Activated naive CD4-positive, alpha-beta T cell treated with anti-CD3 and anti-CD28 coated beads, Interleukin-2, amount 10 ng/mL, durations not matched to agents 5 hours and 36 hours (primary cell): Measurements from ENCODE around the gene RUSF1. TPM values are rescaled to one million over a fixed set of nuclear protein-coding genes. Genes with fewer than 3 reads are reported as not detected.

ENCODE experiments used
- total RNA-seq, 2 experiments: library from RNA; stranded (reverse); gene quantifications; one replicate each; pipeline ENCODE4 v1.2.3, GENCODE V29; 2021

Gene RUSF1
- 10 to 100 TPM; 42.2 to 44.0 TPM for total RNA-seq

DNA sequence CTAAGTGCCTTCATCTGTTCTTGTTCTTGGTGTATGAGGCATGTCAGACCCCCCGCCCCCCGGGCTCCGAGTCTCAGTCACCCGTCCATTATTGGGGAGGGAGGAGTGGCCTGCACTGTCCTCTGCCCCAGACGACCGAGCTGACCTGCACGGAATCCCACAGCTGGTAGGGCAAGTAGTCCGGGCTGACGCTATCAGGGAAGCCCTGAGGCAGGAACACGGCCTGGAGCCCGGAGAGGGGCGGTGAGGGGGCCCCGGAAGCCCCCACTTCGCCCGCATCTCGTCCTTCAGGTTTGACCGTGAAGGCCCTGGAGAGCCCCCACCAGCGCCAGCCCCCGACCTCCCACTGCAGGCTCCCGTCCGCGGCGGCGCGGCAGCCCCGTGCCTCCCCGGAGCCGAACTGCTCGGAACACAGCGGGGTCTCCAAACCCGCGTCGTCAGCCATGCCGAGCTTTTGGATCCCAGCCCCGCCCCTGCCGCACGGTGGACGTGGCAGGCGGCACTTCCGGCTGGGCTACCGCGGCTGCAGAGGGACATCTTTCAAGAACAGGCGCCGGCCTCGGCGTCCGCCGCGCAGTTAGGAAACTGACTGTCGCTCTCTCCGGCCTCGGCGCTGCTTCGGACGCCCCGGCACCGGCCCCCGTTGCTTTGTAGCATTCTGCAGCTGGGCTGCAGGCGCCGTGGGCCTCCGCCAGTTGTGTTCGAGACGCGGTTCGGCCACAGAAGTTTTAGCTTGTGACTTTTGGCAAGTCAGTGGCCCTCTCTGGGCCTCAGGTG, at the start of gene RUSF1:
Gene RUSF1 (minus strand): TSS at position 463 of the 777 bp plus-strand sequence. CDS start 18 bp downstream, at position 445.

DNA sequence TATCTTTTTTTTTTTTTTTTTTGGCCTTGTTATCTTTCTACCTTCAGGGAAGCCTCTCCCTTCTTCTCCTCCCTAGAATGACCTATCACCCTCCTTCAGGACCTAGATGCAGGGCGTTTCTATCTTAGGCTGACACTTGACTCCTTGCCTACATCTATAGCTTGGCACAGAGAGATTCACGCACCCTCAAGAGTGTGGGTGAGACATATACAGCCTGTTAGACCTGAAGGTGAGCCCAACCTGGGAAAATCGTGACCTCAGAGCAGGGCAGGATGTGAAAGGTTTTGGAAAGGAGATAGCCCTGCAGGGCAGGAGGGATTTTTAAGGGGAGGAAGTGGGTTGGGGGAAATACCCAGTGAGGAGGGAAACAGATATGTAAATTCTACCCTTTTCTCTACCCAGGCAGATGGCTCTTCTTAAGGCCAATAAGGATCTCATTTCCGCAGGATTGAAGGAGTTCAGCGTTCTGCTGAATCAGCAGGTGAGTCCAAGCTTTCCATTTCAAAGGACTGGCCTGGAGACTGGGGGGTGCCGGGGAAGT, 19.6 kb upstream of the RUSF1 start, which contains the start of gene AHSP:
Gene AHSP (plus strand): TSS at position 167 of the 541 bp plus-strand sequence. CDS start 240 bp downstream, at position 407.

GRCh38 chr16:31483081-31483480, 25.1 kb downstream of the RUSF1 start, which contains the start of gene SLC5A2:
Gene SLC5A2, plus strand, starts transcription at chr16:31483123. Its CDS starts 14 bp downstream, at chr16:31483137.

GRCh38 chr16:31471875-31472708, 36.1 kb downstream of the RUSF1 start, which contains the start of gene TGFB1I1:
Gene TGFB1I1, plus strand, starts transcription at chr16:31472152. Its CDS starts 37 bp downstream, at chr16:31472189.

GRCh38 chr16:31458844-31459686, 49.1 kb downstream of the RUSF1 start, which contains the start of gene ARMC5:
Gene ARMC5, plus strand, starts transcription at chr16:31459501. Its CDS starts 24 bp downstream, at chr16:31459525.

Other genes with a start within 250 kb of the RUSF1 start
- gene ITGAM, start 248.4 kb downstream of the RUSF1 start, total RNA-seq, result 10 to 100 TPM; 55.4 to 57.2 TPM
- 1 to 10 TPM; 3.2 to 3.3 TPM for gene ITGAX, start 153.2 kb downstream of the RUSF1 start, total RNA-seq
- gene ITGAD, start 115.1 kb downstream of the RUSF1 start, total RNA-seq, result not detected
- not detected for gene COX6A2, start 80.0 kb downstream of the RUSF1 start, total RNA-seq
- gene ZNF843, start 65.6 kb downstream of the RUSF1 start, total RNA-seq, result under 1 TPM; 0.08 to 0.26 TPM
- gene ARMC5, start 48.9 kb downstream of the RUSF1 start, total RNA-seq, result 10 to 100 TPM; 10.7 to 10.8 TPM
- under 1 TPM; 0.48 to 0.60 TPM for gene TGFB1I1, start 36.2 kb downstream of the RUSF1 start, total RNA-seq
- under 1 TPM; 0.17 to 0.28 TPM for gene SLC5A2, start 25.3 kb downstream of the RUSF1 start, total RNA-seq
- not detected for gene AHSP, start 19.5 kb upstream of the RUSF1 start, total RNA-seq